Upper lobe of right lung (tissue), 1 donor: ENCODE data around the gene BCL11A. TPM values are rescaled to one million over a fixed set of nuclear protein-coding genes. Genes with fewer than 3 reads are reported as not detected.

Source experiments
- ATAC-seq: fragments of 200-7000 bp; cut with Tn5 transposase; one replicate; pipeline ENCODE4 v1.9.1; 2020; ENCODE audit warnings: mild to moderate bottlenecking, moderate library complexity
- DNase-seq: peaks from one replicate; pipeline ENCODE4 v3.0.0-alpha.2; 2020
- H3K27ac ChIP-seq: fragments of 200-600 bp; one replicate; pipeline ENCODE4 v1.8.0; 2022
- H3K27me3 ChIP-seq: fragments of 200-600 bp; one replicate; pipeline ENCODE4 v1.8.0; 2022; ENCODE audit warnings: mild to moderate bottlenecking
- H3K36me3 ChIP-seq: fragments of 200-600 bp; one replicate; pipeline ENCODE4 v1.8.0; 2022
- H3K4me1 ChIP-seq: fragments of 200-600 bp; one replicate; pipeline ENCODE4 v1.8.0; 2022
- H3K4me3 ChIP-seq: fragments of 200-600 bp; one replicate; pipeline ENCODE4 v1.8.0; 2022; ENCODE audit warnings: mild to moderate bottlenecking
- H3K9me3 ChIP-seq: fragments of 200-600 bp; one replicate; pipeline ENCODE4 v1.8.0; 2022
- CTCF ChIP-seq: fragments of 200-600 bp; IDR thresholded peaks from one replicate; pipeline ENCODE4 v1.8.0; 2022; ENCODE audit warnings: antibody characterized with exemption
- intact Hi-C: fragments of 100-400 bp; cut with DNase I; formaldehyde crosslinking; loops from one replicate; pipeline ENCODE4 v1.11.0; 2022
- total RNA-seq: library from RNA; stranded (reverse); fragmentation: NEBNext Ultra II Directional; extraction: Animal tissue kit (Norgen Biotek cat#: 25700); gene quantifications from one replicate; pipeline ENCODE4 v1.2.1, GENCODE V29; 2021
- donor health status: DM: no; HTN: yes; CAD: no; lungs with severe emphysema.

The BCL11A gene
- total RNA-seq, 1 donor from 2014 or later = 10.3 TPM

- no peak for ATAC-seq
- Histone ChIP-seq H3K36me3 (no peaks in the 10 kb centered on the region), H3K4me1 (no peaks in the 10 kb centered on the region), H3K27ac (no peak overlapping the region), H3K27me3 (no peaks in the 10 kb centered on the region), H3K9me3 (no peaks in the 10 kb centered on the region), H3K4me3 (no peak overlapping the region)
- no peak for TF ChIP-seq CTCF
- intact Hi-C loops = no loop called here
- DNase-seq = no peak
Measured at GRCh38 chr2:60500861-60501260, 52.6 kb downstream of the BCL11A start.

GRCh38 chr2:60499651-60500265 is 53.7 kb downstream of the BCL11A start:
- H3K4me1 ChIP-seq = no peaks in the 10 kb centered on the region
- no peaks in the 10 kb centered on the region for H3K9me3 ChIP-seq
- no peak for TF ChIP-seq CTCF
- ATAC-seq (no peak), DNase-seq (no peak)
- H3K4me3 ChIP-seq = no peak overlapping the region
- H3K27ac ChIP-seq = no peak overlapping the region
- H3K36me3 ChIP-seq = no peaks in the 10 kb centered on the region
- no peaks in the 10 kb centered on the region for H3K27me3 ChIP-seq
- intact Hi-C loops = no loop called here

GRCh38 chr2:60498816-60499429 is 54.5 kb downstream of the BCL11A start:
- TF ChIP-seq CTCF = no peak
- Histone ChIP-seq H3K36me3 (no peaks in the 10 kb centered on the region), H3K4me3 (no peak overlapping the region), H3K4me1 (no peaks in the 10 kb centered on the region), H3K27me3 (no peaks in the 10 kb centered on the region), H3K27ac (no peak overlapping the region), H3K9me3 (no peaks in the 10 kb centered on the region)
- ATAC-seq (no peak), DNase-seq (no peak)
- intact Hi-C loops = no loop called here

- no peak overlapping the region for H3K4me3 ChIP-seq
- peak; percentile 20 for ATAC-seq
- H3K36me3 ChIP-seq = no peaks in the 10 kb centered on the region
- H3K27ac ChIP-seq = no peak overlapping the region
- H3K27me3 ChIP-seq = no peaks in the 10 kb centered on the region
- intact Hi-C loops = no loop called here
- H3K4me1 ChIP-seq = no peaks in the 10 kb centered on the region
- no peak for TF ChIP-seq CTCF
- no peak for DNase-seq
- no peaks in the 10 kb centered on the region for H3K9me3 ChIP-seq
Measured at GRCh38 chr2:60498127-60498815, 55.2 kb downstream of the BCL11A start.

GRCh38 chr2:60497500-60497899 is 56.0 kb downstream of the BCL11A start:
- Histone ChIP-seq H3K27me3 (no peaks in the 10 kb centered on the region), H3K27ac (no peak overlapping the region), H3K9me3 (no peaks in the 10 kb centered on the region), H3K4me1 (no peaks in the 10 kb centered on the region), H3K36me3 (no peaks in the 10 kb centered on the region), H3K4me3 (no peak overlapping the region)
- intact Hi-C loops = no loop called here
- no peak for ATAC-seq
- no peak for TF ChIP-seq CTCF
- DNase-seq = no peak
